ENCODE measurements around the gene LYSET. TPM values are rescaled to one million over a fixed set of nuclear protein-coding genes. Genes with fewer than 3 reads are reported as not detected.

Gene LYSET
- total and polyA plus RNA-seq, 9 of the 15 experiments (the other 6 are each of a cell fraction or from before 2014, with no cell fraction given) = 7.6 to 36.6 (median 15.9) TPM

- TF ChIP-seq TRIM25 (IDR thresholded peaks at IDR 0.05; ENCODE audit: borderline replicate concordance) (no peak), USF2 (CRISPR knock-in tag; IDR thresholded peaks at IDR 0.05) (no peak; the same call in 1 of the 2 replicates), ZNF354B (CRISPR knock-in tag; IDR thresholded peaks at IDR 0.05) (no peak), ZNF384 (IDR thresholded peaks at IDR 0.05; ENCODE audit: low read depth, low read length) (no peak), NFIC (IDR thresholded peaks at IDR 0.05) (no peak), PCBP2 (IDR thresholded peaks at IDR 0.05; ENCODE audit: low read depth, low read length, poor library complexity, severe bottlenecking) (no peak), CHD1 (IDR thresholded peaks at IDR 0.05; ENCODE audit: low read length) (no peak), RAD51 (IDR thresholded peaks at IDR 0.05; ENCODE audit: borderline replicate concordance, low read depth) (no peak), ZNF444 (CRISPR knock-in tag; IDR thresholded peaks at IDR 0.05) (no peak), THAP12 (CRISPR knock-in tag; IDR thresholded peaks at IDR 0.05) (no peak), TOE1 (IDR thresholded peaks at IDR 0.05; ENCODE audit: borderline replicate concordance) (no peak), TOE1 (CRISPR knock-in tag; IDR thresholded peaks at IDR 0.05; ENCODE audit: borderline replicate concordance, low read depth) (no peak), ZNF318 (IDR thresholded peaks at IDR 0.05; ENCODE audit: borderline replicate concordance in 1 of 2, low read depth in 1 of 2) (no peak)
Observed at GRCh38 chr14:93184391-93185348, at the start of gene LYSET, which contains the start of gene MOAP1 (continued).

Data from K562 (cell line).